Neural progenitor cell (in vitro differentiated cells): ENCODE data around the gene ZNF598. TPM values are rescaled to one million over a fixed set of nuclear protein-coding genes. Genes with fewer than 3 reads are reported as not detected.

Source experiments
- DNase-seq: peaks from one replicate; pipeline ENCODE4 v3.0.0-alpha.2; 2016; ENCODE audit warnings: low spot score
- H2AFZ ChIP-seq: fragments of 200-600 bp; sonication (generic); replicated peaks from 2 replicates; pipeline ENCODE4 v1.6.1; 2016; ENCODE audit warnings: antibody characterized with exemption
- H3F3A ChIP-seq: fragments of 200-600 bp; sonication (generic); 2 replicates; pipeline ENCODE4 v1.6.1; 2016; ENCODE audit warnings: antibody characterized with exemption, low read depth
- H3K27ac ChIP-seq: fragments of 200-600 bp; sonication (generic); 2 replicates; pipeline ENCODE4 v1.5.1; 2016; ENCODE audit warnings: mild to moderate bottlenecking
- H3K27me3 ChIP-seq: fragments of 200-600 bp; sonication (generic); 2 replicates; pipeline ENCODE4 v1.6.1; 2016; ENCODE audit warnings: mild to moderate bottlenecking, moderate library complexity
- H3K36me3 ChIP-seq: fragments of 200-600 bp; sonication (generic); 2 replicates; pipeline ENCODE4 v1.5.1; 2016
- H3K4me1 ChIP-seq: fragments of 200-600 bp; sonication (generic); 2 replicates; pipeline ENCODE4 v1.6.1; 2016; ENCODE audit warnings: mixed run types
- H3K4me2 ChIP-seq: fragments of 200-600 bp; sonication (generic); 2 replicates; pipeline ENCODE4 v1.6.1; 2016
- H3K4me3 ChIP-seq: fragments of 200-600 bp; sonication (generic); 2 replicates; pipeline ENCODE4 v1.5.1; 2016
- H3K79me2 ChIP-seq: fragments of 200-600 bp; sonication (generic); 2 replicates; pipeline ENCODE4 v1.6.1; 2016; ENCODE audit warnings: low read depth
- H3K9ac ChIP-seq: fragments of 200-600 bp; sonication (generic); 2 replicates; pipeline ENCODE4 v1.6.1; 2016
- H3K9me3 ChIP-seq: fragments of 200-600 bp; sonication (generic); 2 replicates; pipeline ENCODE4 v1.5.1; 2016; ENCODE audit warnings: low read depth
- H4K20me1 ChIP-seq: fragments of 200-600 bp; sonication (generic); 2 replicates; pipeline ENCODE4 v1.6.1; 2016; ENCODE audit warnings: low read depth
- H3K27ac Mint-ChIP-seq: 3 replicates; pipeline ENCODE4 v1.8.0; 2021; ENCODE audit warnings: mixed read lengths
- H3K27me3 Mint-ChIP-seq: 2 replicates; pipeline ENCODE4 v1.8.0; 2022; ENCODE audit warnings: low read depth, mild to moderate bottlenecking, inconsistent platforms, moderate library complexity, mixed read lengths; ENCODE audit not compliant: insufficient read depth
- H3K36me3 Mint-ChIP-seq: 3 replicates; pipeline ENCODE4 v1.8.0; 2021; ENCODE audit warnings: mixed read lengths
- H3K4me1 Mint-ChIP-seq: 3 replicates; pipeline ENCODE4 v1.8.0; 2021; ENCODE audit warnings: mixed read lengths
- H3K4me3 Mint-ChIP-seq: 3 replicates; pipeline ENCODE4 v1.8.0; 2021; ENCODE audit warnings: mild to moderate bottlenecking, moderate library complexity, mixed read lengths
- H3K9me3 Mint-ChIP-seq: 3 replicates; pipeline ENCODE4 v1.8.0; 2020; ENCODE audit warnings: mixed read lengths
- EZH2 ChIP-seq: fragments of 200-600 bp; sonication (generic); IDR thresholded peaks from 2 replicates; pipeline ENCODE4 v1.6.1; 2017; ENCODE audit warnings: antibody characterized with exemption, mild to moderate bottlenecking, moderate library complexity
- EZH2phosphoT487 ChIP-seq: fragments of 200-600 bp; sonication (generic); IDR thresholded peaks from 2 replicates; pipeline ENCODE4 v1.6.1; 2017; ENCODE audit warnings: antibody characterized with exemption
- total RNA-seq: library from RNA; depleted of rRNA; stranded (reverse); fragments of >200 nt; gene quantifications from 2 replicates; pipeline ENCODE4 v1.2.3, GENCODE V29; 2015; ENCODE audit warnings: low replicate concordance
- TF ChIP-seq, protein P1 (sequence below): fragments of 200-600 bp; sonication (generic); IDR thresholded peaks from 2 replicates; pipeline ENCODE4 v1.5.1; 2017; ENCODE audit warnings: antibody characterized with exemption, mild to moderate bottlenecking

Gene ZNF598
- total RNA-seq, 1 donor from 2014 or later = 12.7 TPM

DNA sequence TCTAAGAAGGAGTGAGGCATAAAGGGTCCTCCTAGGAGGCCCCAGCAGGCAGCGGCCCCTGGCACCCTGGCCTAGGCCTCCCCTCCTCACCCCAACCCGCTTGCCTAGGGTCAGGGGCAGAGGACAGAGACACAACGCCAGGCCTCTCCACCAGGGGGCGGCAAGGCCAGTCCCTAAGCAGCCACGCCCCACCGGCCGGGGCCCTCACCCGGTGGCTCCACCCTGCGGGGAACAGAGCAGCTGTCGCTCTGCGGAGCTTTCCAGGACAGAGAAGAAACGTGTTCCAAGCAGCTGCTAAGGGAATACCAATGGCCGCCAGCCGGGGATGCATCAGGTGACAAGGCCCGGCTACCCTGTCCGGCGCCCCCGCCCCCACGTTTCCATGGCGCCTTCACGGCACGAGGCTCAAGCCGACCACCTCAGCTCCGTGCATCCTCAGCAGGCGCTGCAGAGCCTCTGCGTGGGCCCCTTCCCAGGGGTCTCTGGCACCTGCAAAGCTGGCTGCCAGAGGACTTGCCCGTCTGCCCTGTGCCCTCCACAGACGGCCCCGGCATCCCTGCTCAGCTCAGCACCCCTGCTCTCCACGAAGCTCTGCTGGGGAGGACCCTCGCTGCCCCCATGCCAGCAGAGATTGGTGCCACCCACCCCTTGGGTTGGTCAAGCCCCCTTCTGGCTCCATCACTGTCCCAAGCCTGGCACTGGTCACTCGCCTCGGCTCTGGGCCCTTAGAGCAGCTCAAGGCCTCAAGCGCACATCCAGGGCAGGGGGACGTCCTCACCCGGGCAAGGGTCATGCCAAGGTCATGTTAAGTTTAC lies 5.6 kb downstream of the ZNF598 start:
- Mint-ChIP-seq H3K36me3 (peaks cover 4% of the 10 kb centered on the region), H3K27me3 (no peaks in the 10 kb centered on the region), H3K4me3 (peak overlapping the region; percentile 35), H3K27ac (no peak overlapping the region), H3K9me3 (no peaks in the 10 kb centered on the region), H3K4me1 (peaks cover 27% of the 10 kb centered on the region)
- peaks cover 19% of the 10 kb centered on the region for H3F3A ChIP-seq
- no peak overlapping the region for H3K9ac ChIP-seq
- H2AFZ ChIP-seq = no peak overlapping the region
- peak overlapping the region; percentile 8 for H3K4me3 ChIP-seq
- peak; percentile 99 for DNase-seq
- H3K79me2 ChIP-seq = peaks cover 48% of the 10 kb centered on the region
- H3K27ac ChIP-seq = peak overlapping the region; percentile 44
- no peaks in the 10 kb centered on the region for H3K9me3 ChIP-seq
- peak overlapping the region; percentile 60 for H3K4me2 ChIP-seq
- TF ChIP-seq EZH2phosphoT487 (no peak), EZH2 (no peak)
- TF ChIP-seq, protein P1, sequence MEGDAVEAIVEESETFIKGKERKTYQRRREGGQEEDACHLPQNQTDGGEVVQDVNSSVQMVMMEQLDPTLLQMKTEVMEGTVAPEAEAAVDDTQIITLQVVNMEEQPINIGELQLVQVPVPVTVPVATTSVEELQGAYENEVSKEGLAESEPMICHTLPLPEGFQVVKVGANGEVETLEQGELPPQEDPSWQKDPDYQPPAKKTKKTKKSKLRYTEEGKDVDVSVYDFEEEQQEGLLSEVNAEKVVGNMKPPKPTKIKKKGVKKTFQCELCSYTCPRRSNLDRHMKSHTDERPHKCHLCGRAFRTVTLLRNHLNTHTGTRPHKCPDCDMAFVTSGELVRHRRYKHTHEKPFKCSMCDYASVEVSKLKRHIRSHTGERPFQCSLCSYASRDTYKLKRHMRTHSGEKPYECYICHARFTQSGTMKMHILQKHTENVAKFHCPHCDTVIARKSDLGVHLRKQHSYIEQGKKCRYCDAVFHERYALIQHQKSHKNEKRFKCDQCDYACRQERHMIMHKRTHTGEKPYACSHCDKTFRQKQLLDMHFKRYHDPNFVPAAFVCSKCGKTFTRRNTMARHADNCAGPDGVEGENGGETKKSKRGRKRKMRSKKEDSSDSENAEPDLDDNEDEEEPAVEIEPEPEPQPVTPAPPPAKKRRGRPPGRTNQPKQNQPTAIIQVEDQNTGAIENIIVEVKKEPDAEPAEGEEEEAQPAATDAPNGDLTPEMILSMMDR = peak; percentile 98
- peaks cover 14% of the 10 kb centered on the region for H3K4me1 ChIP-seq
- no peaks in the 10 kb centered on the region for H3K36me3 ChIP-seq
- H4K20me1 ChIP-seq = peaks cover 64% of the 10 kb centered on the region
- no peaks in the 10 kb centered on the region for H3K27me3 ChIP-seq

DNA sequence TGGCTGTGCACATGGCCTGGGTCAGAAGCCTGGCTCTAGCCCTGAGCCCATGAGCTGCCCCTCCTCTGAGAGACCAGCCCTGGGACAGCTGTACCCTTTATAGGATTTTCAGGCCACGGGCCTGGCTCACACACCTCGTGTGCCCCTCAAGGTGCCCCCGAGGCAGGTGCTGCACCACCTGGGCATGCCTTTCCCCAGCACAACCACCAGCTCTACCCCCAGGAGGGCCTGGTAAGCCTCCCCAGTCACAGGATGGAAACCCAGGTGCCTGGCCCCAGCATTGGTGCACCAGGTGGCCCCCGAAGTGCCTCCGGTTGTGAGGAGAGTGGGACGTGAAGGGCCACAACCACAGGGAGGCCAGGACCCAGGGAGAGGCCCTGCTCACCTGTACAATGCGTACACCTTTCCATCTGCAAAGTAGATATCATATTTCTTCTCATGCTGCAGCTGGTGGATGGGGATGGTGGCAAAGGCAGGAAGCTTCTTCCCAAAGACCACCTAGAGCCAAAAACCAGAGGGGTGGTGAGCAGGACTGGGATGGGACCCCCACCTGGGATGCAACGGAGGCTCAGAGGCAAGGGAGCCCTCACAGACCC lies 6.3 kb downstream of the ZNF598 start:
- Histone ChIP-seq H3K27me3 (no peaks in the 10 kb centered on the region), H3K79me2 (peaks cover 41% of the 10 kb centered on the region), H3K4me3 (no peak overlapping the region), H3K9me3 (no peaks in the 10 kb centered on the region), H3K27ac (no peak overlapping the region), H3K36me3 (no peaks in the 10 kb centered on the region), H3K9ac (no peak overlapping the region), H4K20me1 (peaks cover 57% of the 10 kb centered on the region), H3K4me1 (peaks cover 10% of the 10 kb centered on the region), H3F3A (peaks cover 16% of the 10 kb centered on the region), H3K4me2 (no peak overlapping the region), H2AFZ (no peak overlapping the region)
- TF ChIP-seq EZH2phosphoT487 (no peak), EZH2 (no peak)
- TF ChIP-seq, protein P1 = no peak
- Mint-ChIP-seq H3K4me1 (peaks cover 21% of the 10 kb centered on the region), H3K4me3 (peak overlapping the region; percentile 58), H3K27me3 (no peaks in the 10 kb centered on the region), H3K9me3 (no peaks in the 10 kb centered on the region), H3K36me3 (peaks cover 2% of the 10 kb centered on the region), H3K27ac (no peak overlapping the region)
- peak; percentile 1 for DNase-seq

DNA sequence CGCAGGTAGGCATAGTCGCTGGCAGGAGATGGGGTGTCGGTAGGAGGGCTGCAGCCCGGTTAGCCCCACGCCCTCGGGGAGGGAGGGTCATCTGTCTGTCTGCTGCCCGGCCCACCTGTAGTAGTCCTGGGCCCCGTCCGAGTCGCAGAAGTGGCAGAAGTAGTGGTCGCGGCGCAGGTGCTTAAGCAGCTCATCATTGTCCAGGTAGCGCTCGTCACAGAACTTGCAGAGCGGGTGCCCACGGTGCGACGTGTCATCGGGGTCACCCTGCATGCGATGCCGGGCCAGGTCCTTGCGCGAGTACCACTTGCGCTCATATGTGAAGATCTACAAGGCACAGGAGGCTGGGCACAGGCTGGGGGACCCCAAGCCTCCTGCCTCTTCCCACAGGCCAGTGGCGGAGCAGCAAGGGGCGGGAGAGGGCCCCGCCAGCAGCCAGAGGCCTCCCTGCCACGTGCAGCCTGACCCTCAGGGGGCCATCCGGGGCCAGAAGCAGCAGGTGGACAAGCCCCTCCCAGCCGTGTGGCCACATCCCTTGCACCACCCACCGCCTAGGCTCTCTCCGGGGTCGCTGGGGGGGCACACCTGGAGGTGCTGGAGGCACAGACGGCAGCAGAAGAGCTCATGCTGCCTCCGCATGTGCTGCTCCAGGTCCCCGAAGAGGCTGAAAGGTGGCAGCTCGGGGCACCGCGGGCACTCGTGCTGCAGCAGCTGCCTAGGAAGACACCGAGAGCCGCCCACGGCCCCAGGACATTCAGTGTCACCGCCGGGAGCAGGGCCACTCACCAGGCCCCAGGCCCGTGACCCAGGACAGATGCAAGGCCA lies 7.0 kb downstream of the ZNF598 start:
- DNase-seq = peak; percentile 1
- Histone ChIP-seq H3K36me3 (no peaks in the 10 kb centered on the region), H3K79me2 (peaks cover 34% of the 10 kb centered on the region), H3F3A (peaks cover 16% of the 10 kb centered on the region), H3K9me3 (no peaks in the 10 kb centered on the region), H3K9ac (no peak overlapping the region), H3K4me3 (no peak overlapping the region), H3K4me1 (peaks cover 6% of the 10 kb centered on the region), H3K27me3 (no peaks in the 10 kb centered on the region), H3K27ac (no peak overlapping the region), H2AFZ (no peak overlapping the region), H4K20me1 (peaks cover 50% of the 10 kb centered on the region), H3K4me2 (no peak overlapping the region)
- H3K4me3 Mint-ChIP-seq = no peak overlapping the region
- no peak overlapping the region for H3K27ac Mint-ChIP-seq
- no peaks in the 10 kb centered on the region for H3K27me3 Mint-ChIP-seq
- H3K4me1 Mint-ChIP-seq = peaks cover 16% of the 10 kb centered on the region
- TF ChIP-seq EZH2phosphoT487 = no peak
- TF ChIP-seq, protein P1 = no peak
- no peak for TF ChIP-seq EZH2
- peaks cover 3% of the 10 kb centered on the region for H3K36me3 Mint-ChIP-seq
- no peaks in the 10 kb centered on the region for H3K9me3 Mint-ChIP-seq
